CD14-positive monocyte (primary cell): ENCODE results near the gene SYP. TPM values are rescaled to one million over a fixed set of nuclear protein-coding genes. Genes with fewer than 3 reads are reported as not detected.

Experiments
- DNase-seq, 3 donors: peaks; one replicate each; pipeline ENCODE4 v3.0.0-alpha.2; 2011 to 2022
- H2AFZ ChIP-seq: 2 replicates; pipeline ENCODE4 v1.6.0; 2012; ENCODE audit warnings: mild to moderate bottlenecking, low read depth, low read length, inconsistent platforms; ENCODE audit not compliant: insufficient read depth, poor library complexity, severe bottlenecking
- H3K27ac ChIP-seq, 2 donors: 1 replicate in 1 of 2; 2 replicates in 1 of 2; pipeline ENCODE4 v1.5.1; 2012 to 2013; ENCODE audit warnings: low read length in 2 of 2, control low read depth in 1 of 2, inconsistent platforms in 1 of 2, low read depth in 1 of 2, mild to moderate bottlenecking in 1 of 2
- H3K27me3 ChIP-seq, 2 donors: one replicate each; pipeline versions ENCODE4 v1.6.0 to v1.6.1; 2011 to 2013; ENCODE audit warnings: low read length in 2 of 2; ENCODE audit not compliant: control insufficient read depth in 2 of 2, insufficient read depth in 2 of 2
- H3K36me3 ChIP-seq, 2 donors: replicated peaks in 1 of 2; 1 replicate in 1 of 2; 2 replicates in 1 of 2; pipeline versions ENCODE4 v1.5.1 to v1.6.1; 2012 to 2013; ENCODE audit warnings: low read length in 2 of 2, control low read depth in 1 of 2, inconsistent platforms in 1 of 2, mild to moderate bottlenecking in 1 of 2; ENCODE audit not compliant: insufficient read depth in 2 of 2, control insufficient read depth in 1 of 2
- H3K4me1 ChIP-seq, 2 donors: 1 replicate in 1 of 2; 2 replicates in 1 of 2; pipeline versions ENCODE4 v1.5.1 to v1.6.1; 2012 to 2013; ENCODE audit warnings: low read length in 2 of 2, control low read depth in 1 of 2, inconsistent platforms in 1 of 2, mild to moderate bottlenecking in 1 of 2, moderate library complexity in 1 of 2; ENCODE audit not compliant: insufficient read depth in 2 of 2, control insufficient read depth in 1 of 2
- H3K4me2 ChIP-seq: replicated peaks from 2 replicates; pipeline ENCODE3; 2012; ENCODE audit warnings: low read length, moderate library complexity, mild to moderate bottlenecking; ENCODE audit not compliant: poor library complexity, severe bottlenecking; ENCODE audit errors: extremely low read depth
- H3K4me3 ChIP-seq, 3 experiments: fragments of 200-600 bp in 1 of 3; sonication (generic) in 1 of 3; replicated peaks in 1 of 3; 1 replicate in 2 of 3; 2 replicates in 1 of 3; pipeline ENCODE4 v1.5.1; 2011 to 2013; ENCODE audit warnings: low read length in 3 of 3, mild to moderate bottlenecking in 3 of 3, control low read depth in 2 of 3, low read depth in 2 of 3, inconsistent platforms in 1 of 3, moderate library complexity in 1 of 3
- H3K79me2 ChIP-seq: 2 replicates; pipeline ENCODE4 v1.6.0; 2012; ENCODE audit warnings: mild to moderate bottlenecking, control low read depth, inconsistent platforms, low read length, moderate library complexity; ENCODE audit not compliant: insufficient read depth
- H3K9ac ChIP-seq: 2 replicates; pipeline ENCODE4 v1.6.0; 2017; ENCODE audit warnings: low read length, mild to moderate bottlenecking; ENCODE audit not compliant: insufficient read depth, poor library complexity, severe bottlenecking
- H3K9me3 ChIP-seq, 2 donors: replicated peaks in 1 of 2; 1 replicate in 1 of 2; 2 replicates in 1 of 2; pipeline versions ENCODE4 v1.5.1 to v1.6.1; 2012 to 2013; ENCODE audit warnings: low read length in 2 of 2, control low read depth in 1 of 2; ENCODE audit not compliant: control insufficient read depth in 1 of 2, insufficient read depth in 1 of 2
- H4K20me1 ChIP-seq: 2 replicates; pipeline ENCODE4 v1.6.0; 2012; ENCODE audit warnings: mild to moderate bottlenecking, low read length, control low read depth, moderate library complexity; ENCODE audit not compliant: insufficient read depth
- H3K27ac Mint-ChIP-seq, 7 donors: one replicate each; pipeline ENCODE4 v1.8.0; 2020; ENCODE audit warnings: mild to moderate bottlenecking in 7 of 7, mixed read lengths in 7 of 7, moderate library complexity in 6 of 7, inconsistent platforms in 2 of 7
- H3K27me3 Mint-ChIP-seq, 3 donors: one replicate each; pipeline ENCODE4 v1.8.0; 2021 to 2022; ENCODE audit warnings: low read depth in 3 of 3, mild to moderate bottlenecking in 3 of 3, mixed read lengths in 3 of 3, moderate library complexity in 3 of 3, inconsistent platforms in 1 of 3
- H3K36me3 Mint-ChIP-seq, 2 donors: one replicate each; pipeline ENCODE4 v1.8.0; 2020; ENCODE audit warnings: mixed read lengths in 2 of 2, inconsistent platforms in 1 of 2, mild to moderate bottlenecking in 1 of 2
- H3K4me1 Mint-ChIP-seq: one replicate; pipeline ENCODE4 v1.8.0; 2020; ENCODE audit warnings: mild to moderate bottlenecking, mixed read lengths
- H3K4me3 Mint-ChIP-seq, 2 donors: one replicate each; pipeline ENCODE4 v1.8.0; 2020; ENCODE audit warnings: mild to moderate bottlenecking in 2 of 2, mixed read lengths in 2 of 2, moderate library complexity in 1 of 2
- H3K9me3 Mint-ChIP-seq, 7 donors: one replicate each; pipeline ENCODE4 v1.8.0; 2020 to 2022; ENCODE audit warnings: mixed read lengths in 7 of 7, mild to moderate bottlenecking in 6 of 7, moderate library complexity in 6 of 7, inconsistent platforms in 2 of 7
- WGBS: methylation state at CpG from one replicate; pipeline ENCODE4 v1.1.5; 2013; ENCODE audit warnings: missing lambda C conversion rate; ENCODE audit not compliant: insufficient coverage; 5-methylcytosine and 5-hydroxymethylcytosine counted together
- intact Hi-C, 2 donors: fragments of 100-400 bp; cut with micrococcal nuclease; formaldehyde crosslinking; loops; one replicate each; pipeline versions ENCODE4 v1.15.0 to v1.15.1; 2023
- polyA plus RNA-seq, 3 donors: library from polyadenylated mRNA; depleted of rRNA in 1 of 3; unstranded in 2 of 3; stranded (reverse) in 1 of 3; fragments of 300-500 nt in 2 of 3; fragments of >200 nt in 1 of 3; fragmentation: Illumina TruSeq in 2 of 3; gene quantifications; 1 replicate in 2 of 3; 2 replicates in 1 of 3; pipeline ENCODE4 v1.2.3, GENCODE V29; 2012 to 2021
- TF ChIP-seq, protein P1 (sequence below): fragments of 200-600 bp; IDR thresholded peaks from one replicate; pipeline ENCODE4 v1.8.0; 2022; ENCODE audit warnings: antibody characterized with exemption, mild to moderate bottlenecking

SYP gene
- polyA plus RNA-seq, 3 donors, result 0.27 to 0.69 (median 0.68) TPM

DNA sequence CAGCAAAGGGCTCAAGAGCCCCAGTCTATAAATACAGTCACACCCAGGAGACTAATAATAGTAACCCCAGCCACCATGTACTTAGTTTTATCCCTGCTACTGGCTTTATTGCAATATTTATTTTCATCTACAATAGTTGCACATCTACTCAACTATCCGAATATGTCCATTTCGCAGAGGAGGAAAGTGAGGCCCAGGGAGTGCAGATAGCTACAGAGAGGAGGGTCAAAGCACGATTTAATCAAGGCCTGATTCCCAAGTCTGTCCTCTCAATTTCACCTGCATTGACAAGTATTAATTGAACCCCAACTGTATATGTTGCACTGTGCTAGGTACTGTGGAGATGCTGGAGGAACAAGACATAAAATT is 32.3 kb downstream of the SYP start:
- H3K27me3 Mint-ChIP-seq, result peaks cover 0 to 2% (median 0%) of the 10 kb centered on the region in 3 donors

DNA sequence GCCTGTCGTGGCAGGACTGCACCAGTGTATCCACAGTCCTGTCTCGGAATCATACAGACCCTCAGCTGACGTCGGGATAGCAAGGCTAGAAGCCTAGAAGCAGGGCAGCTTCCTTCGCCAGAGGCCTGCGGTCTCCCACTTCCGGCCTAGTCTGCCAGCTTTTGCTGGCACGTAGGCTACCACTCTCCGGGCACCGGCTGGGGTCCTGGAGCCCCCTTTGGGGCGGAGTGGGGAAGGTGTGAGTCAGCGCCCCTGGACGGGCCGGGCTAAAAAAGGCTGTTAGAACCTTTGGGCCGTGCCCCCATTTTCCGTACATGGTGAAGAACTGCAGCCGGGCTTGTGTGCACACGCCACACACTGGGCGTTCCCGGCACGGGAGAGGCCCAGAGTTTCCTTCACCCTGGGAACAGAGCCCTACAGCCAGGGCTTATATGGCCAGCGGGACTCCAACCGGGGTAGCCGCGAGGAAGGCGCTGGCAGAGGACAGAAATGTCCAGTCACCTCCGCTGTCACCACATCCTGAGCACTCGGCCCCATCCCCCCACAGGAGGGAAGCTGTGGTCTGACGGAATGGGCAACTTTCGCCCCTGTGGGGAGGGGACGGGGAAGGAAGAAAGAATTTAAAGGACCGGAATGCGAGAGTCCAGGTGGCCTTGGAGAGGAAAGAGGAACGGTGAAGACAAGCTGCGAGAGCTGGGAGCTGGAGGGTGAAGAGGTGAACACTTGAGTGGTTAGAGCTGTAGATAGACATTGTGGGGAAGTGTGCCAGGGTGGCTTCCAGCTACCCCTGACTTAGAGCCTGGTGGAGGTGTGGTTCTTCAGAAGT is 32.9 kb downstream of the SYP start:
- H4K20me1 ChIP-seq, result no peaks in the 10 kb centered on the region
- Mint-ChIP-seq H3K27ac (peak overlapping the region; percentile 95 to 99 (median 98)), H3K4me3 (peak overlapping the region; percentile 79 to 92), H3K36me3 (no peaks in the 10 kb centered on the region), H3K9me3 (peaks cover 0 to 46% (median 18%) of the 10 kb centered on the region in 7 donors), H3K4me1 (peaks cover 54% of the 10 kb centered on the region), H3K27me3 (peaks cover 0 to 2% (median 0%) of the 10 kb centered on the region in 3 donors)
- no peak overlapping the region for H2AFZ ChIP-seq
- TF ChIP-seq, protein P1, sequence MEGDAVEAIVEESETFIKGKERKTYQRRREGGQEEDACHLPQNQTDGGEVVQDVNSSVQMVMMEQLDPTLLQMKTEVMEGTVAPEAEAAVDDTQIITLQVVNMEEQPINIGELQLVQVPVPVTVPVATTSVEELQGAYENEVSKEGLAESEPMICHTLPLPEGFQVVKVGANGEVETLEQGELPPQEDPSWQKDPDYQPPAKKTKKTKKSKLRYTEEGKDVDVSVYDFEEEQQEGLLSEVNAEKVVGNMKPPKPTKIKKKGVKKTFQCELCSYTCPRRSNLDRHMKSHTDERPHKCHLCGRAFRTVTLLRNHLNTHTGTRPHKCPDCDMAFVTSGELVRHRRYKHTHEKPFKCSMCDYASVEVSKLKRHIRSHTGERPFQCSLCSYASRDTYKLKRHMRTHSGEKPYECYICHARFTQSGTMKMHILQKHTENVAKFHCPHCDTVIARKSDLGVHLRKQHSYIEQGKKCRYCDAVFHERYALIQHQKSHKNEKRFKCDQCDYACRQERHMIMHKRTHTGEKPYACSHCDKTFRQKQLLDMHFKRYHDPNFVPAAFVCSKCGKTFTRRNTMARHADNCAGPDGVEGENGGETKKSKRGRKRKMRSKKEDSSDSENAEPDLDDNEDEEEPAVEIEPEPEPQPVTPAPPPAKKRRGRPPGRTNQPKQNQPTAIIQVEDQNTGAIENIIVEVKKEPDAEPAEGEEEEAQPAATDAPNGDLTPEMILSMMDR, result no peak
- DNase-seq, result peak; percentile 84 to 89 (median 86)
- H3K27me3 ChIP-seq, result no peaks in the 10 kb centered on the region
- 0% methylated on average over 12 of the region's 35 CpGs for WGBS
- peaks cover 20% of the 10 kb centered on the region for H3K79me2 ChIP-seq
- peak overlapping the region; percentile 23 to 69 (median 53) for H3K4me3 ChIP-seq
- peak overlapping the region; percentile 76 for H3K4me2 ChIP-seq
- H3K4me1 ChIP-seq, result peaks cover 61 to 66% of the 10 kb centered on the region in 2 donors
- H3K9me3 ChIP-seq, result no peaks in the 10 kb centered on the region
- intact Hi-C loops, result no loop called here
- peak overlapping the region; percentile 91 to 96 for H3K27ac ChIP-seq
- H3K9ac ChIP-seq, result peak overlapping the region; percentile 83
- H3K36me3 ChIP-seq, result no peaks in the 10 kb centered on the region

More for the DNA sequence above, 32.3 kb downstream of the SYP start:
- peak overlapping the region; percentile 83 for H3K9ac ChIP-seq
- no peak overlapping the region for H2AFZ ChIP-seq
- H3K27me3 ChIP-seq, result no peaks in the 10 kb centered on the region
- no peaks in the 10 kb centered on the region for H3K36me3 Mint-ChIP-seq
- H3K9me3 ChIP-seq, result no peaks in the 10 kb centered on the region
- H3K9me3 Mint-ChIP-seq, result peaks cover 0 to 47% (median 19%) of the 10 kb centered on the region in 7 donors
- H4K20me1 ChIP-seq, result peaks cover 3% of the 10 kb centered on the region
- H3K79me2 ChIP-seq, result peaks cover 26% of the 10 kb centered on the region
- no CpG with 5 or more reads among the region's 3 CpGs for WGBS
- intact Hi-C loops, result no loop called here
- H3K36me3 ChIP-seq, result no peaks in the 10 kb centered on the region
- H3K4me1 ChIP-seq, result peaks cover 64 to 68% of the 10 kb centered on the region in 2 donors
- H3K4me3 Mint-ChIP-seq, result peak overlapping the region; percentile 79 to 92
- TF ChIP-seq, protein P1, result no peak
- H3K27ac Mint-ChIP-seq, result peak overlapping the region; percentile 95 to 99 (median 98)
- peak overlapping the region; percentile 23 to 69 (median 53) for H3K4me3 ChIP-seq
- no peak for DNase-seq
- H3K4me2 ChIP-seq, result peak overlapping the region; percentile 76
- peak overlapping the region; percentile 91 to 96 for H3K27ac ChIP-seq
- H3K4me1 Mint-ChIP-seq, result peaks cover 54% of the 10 kb centered on the region
